DMS153 (cell line): ENCODE data around the gene PRKAG1.

Source experiments
- DNase-seq: peaks from one replicate; lab custom pipeline; 2025; lab: John Stamatoyannopoulos, UW

PRKAG1 gene

DNA sequence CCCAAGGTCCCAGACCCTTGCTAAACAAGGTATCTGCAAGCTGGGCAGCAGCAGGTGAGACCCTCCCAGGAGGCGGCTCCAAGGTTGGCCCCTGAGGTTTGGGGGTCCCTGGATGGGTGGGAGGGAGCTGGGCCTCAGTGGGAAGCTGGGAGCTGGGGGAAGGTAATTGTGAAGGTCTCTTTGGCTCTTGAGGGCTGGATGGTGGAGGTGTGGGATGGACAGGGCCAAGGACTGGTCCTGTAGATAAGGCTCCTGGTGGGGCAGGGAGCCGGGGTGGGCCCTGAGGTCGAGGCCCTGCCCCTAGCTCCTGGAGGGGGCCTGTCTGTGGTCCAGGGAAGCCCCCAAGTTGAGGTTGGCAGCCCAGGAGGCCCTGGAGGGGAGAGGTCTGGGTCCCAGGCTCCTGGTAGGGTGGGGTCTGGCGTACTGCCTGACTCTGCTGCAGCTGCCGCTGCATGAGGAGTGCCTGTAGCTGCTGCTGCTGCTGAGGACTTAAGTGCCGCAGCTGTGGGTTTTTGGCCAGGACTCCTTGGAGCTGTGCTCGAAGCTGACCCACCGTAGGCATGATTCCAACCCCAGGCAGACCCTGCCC is 13.1 kb upstream of the PRKAG1 start:
- no peak for DNase-seq

DNA sequence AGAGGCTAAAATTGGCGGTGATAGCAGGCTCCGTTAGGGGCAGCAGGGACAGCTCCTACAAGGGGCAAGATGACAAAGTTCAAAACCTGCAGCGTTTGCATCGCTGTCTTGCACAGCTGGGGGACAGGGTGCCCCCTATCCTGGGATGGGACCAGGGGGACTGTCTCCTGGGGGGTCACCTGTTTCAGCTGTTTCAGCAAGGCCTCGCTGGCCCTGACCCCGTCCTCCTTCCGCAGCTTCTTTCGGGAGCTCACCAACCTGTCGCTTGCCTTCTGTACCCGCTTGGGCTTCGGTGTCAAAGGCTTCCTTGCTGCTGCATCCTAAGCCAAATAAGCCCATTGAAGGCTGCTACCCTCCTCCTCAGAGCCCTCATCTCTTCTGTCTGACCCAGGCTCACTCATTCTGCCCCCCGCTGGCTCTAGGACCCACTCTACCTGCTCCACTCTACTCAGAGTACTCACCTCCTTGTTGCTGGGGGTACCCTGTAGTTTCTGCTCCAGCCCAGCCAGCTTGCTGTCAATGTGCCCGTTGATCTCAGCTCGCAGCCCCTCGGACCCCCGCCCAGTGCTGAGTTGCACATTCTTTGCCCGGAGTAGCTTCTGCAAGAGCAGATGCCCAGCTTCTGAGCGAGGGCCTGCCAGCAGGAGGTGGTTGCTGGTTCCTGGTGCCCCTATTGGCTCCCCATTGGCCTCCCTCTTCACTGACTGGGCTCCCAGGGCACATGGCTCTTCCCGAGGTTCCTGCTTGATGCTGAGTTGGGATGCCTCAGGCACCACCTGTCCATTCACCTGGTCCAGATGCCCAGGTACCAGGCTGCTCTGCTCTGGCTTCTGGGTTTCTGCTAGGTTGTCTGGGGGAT is 12.4 kb upstream of the PRKAG1 start:
- no peak for DNase-seq

DNA sequence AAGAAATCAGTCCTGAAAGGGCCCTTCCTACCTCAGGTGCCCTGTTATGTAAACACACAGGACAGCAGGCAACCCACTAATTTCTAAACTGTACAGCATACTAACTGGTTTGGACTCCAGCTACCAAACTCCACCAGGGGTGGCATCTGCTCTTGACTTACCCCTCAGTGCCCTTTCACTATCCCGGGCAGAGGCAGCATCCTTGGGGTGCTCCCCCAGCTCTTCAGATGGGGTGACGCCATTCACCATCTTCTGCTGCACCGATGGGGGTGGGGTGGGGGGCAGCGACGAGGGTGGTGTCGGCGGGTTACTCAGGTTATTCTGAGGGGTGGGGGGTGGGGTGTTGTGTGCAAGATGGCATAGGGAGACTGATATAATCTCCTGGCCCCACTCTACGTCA is 11.5 kb upstream of the PRKAG1 start:
- no peak for DNase-seq

DNA sequence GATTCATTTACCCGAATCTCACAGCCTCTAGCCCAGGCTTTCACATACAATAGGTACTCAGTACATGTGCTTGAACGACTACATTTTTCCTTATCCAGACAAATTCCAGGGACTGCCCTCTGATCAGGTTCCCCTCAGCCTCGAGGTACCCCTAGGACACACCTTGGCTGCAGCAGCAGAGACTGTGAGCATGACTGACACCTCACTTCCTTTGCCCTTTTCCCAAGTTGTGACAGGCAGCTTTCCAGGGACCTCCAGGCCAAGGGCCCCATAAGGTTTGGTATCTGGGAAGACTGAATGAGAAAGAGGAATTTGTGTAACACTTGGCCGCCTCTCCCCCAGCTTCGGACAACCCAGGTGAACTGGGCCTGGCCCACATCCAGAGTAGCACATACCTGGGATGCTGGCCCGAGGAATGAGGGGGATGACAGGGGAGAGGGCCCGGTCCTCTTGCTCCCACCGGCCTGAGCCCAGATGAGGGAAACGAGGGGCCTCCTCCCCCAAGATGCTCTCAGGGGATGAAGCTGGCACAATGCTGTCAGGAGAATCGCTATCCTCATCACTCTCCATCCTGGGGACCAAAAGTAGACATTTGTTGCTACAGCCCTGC is 10.2 kb upstream of the PRKAG1 start:
- no peak for DNase-seq

DNA sequence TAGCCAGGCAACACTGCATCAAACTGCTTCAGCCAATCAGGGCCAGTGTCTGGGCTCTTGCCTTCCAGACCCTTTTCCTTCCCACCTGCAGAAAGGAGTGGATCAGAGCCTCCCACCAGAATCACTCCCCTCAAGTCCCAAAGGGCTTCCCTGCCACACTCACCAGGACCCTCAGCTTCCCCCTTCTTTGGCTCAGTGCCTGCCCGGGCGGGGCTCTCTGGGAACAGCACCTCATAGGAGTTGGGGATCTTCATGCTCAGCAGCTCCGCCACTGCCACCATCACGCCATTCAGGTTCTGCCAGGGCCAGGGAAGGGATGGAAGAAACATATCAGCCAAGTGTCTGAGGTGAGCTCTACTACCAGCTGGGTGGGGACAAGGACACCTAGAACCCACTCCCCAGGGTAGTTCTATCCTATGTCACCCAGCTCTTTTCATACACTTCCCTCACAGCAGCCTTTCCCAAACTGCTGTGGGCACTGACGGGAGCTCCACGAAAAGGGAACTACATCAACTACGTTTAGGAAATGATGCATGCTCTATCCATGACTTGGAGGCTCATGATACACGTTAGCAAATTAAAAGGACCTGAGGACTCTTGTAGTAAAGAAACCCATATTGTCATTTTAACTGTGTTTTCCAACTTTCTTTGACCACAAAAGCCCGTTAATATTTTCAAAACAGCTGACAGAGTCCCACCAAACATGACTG is 9.4 kb upstream of the PRKAG1 start:
- no peak for DNase-seq

DNA sequence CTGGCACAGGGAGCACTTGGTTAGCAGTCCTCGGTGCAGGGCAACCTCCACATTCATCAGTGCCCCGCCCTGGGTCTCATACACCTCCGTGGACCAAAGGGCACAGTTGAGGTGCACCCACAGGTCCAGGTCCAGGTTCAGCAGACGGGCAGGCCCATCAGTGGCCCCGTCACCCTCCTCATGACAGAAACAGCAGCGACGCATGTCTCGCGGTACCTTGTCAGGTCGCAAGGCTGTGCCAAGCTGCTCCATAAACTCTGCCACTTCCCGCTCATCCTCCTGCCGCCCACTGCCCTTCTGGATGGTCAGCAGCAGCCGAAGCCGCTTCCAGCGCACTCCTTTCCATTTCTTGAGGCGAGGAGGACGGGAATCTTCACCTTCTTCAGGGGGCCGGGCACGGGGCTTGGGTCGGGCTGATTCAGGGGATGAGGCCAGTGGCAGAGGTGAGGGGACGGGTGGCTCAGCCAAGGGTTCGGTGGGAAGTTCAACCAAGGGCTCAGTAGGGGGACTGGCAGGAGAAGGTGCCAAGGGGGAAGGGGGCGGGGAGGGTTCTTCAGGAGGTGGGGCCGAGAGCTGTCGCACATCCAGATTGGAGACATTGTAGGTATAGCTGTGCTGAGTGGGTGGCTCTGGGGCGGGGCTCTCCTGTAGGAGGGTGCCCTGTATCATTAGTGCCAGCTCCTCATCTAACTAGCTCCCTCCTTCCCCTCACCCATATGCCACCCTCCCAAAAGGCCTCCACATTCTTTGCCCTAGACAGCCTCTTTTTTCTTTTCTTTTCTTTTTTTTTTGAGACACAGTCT is 8.3 kb upstream of the PRKAG1 start:
- DNase-seq: no peak

DNA sequence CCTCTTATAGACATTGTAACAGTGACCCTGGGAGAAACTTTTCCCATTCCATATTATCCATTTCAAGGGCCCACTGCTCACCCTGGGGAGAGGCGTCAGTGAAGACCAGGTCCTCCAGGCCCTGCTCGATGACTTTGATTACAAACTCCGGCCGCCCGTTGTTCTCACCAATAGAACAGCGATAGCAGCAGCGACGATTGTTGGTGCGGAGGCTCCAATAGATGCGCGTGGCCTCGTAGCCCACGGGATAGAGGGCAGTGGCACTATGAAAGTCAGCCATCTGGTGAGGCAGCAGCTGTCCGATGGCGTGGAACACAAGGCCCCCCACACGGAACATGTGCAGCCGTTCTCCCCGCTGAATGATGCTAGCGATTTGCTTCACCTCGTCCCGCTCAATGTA is 7.5 kb upstream of the PRKAG1 start:
- no peak for DNase-seq

DNA sequence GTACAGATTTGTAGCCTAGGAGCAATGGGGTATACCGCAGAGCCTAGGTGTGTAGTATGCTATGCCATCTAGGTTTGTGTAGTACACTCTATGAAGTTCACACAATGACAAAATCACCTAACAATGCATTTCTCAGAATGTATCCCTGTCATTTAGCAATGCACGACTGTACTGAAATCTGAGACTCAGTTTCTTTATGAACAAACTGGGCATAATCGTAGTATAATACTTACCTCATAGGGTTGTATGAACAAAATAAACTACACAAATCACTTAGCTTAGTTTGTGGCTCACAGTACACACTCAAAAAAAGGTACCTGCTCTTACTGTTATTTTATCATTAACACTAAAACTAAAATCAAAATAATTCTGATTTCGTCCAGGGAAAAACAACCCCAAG is 6.9 kb upstream of the PRKAG1 start:
- no peak for DNase-seq

DNA sequence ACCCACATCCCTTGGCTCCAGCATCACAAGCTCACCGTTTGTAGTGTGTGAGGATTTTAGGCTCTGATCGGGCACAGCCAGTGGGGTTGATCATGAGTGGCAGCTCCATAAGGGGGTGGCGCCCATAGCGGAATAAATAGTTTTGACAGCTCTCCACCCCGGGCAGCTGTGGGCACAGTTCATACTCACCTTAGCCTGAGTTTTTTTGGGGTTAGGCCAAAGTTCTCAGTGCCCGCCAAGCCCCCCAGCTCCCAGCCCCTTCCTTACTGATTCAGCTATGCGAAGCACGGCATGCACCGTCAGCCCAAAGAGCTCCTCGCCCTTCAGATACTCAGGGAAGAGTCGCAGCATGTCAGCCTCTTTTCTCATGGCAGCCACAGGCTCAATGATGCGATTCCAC is 6.0 kb upstream of the PRKAG1 start:
- DNase-seq: no peak

DNA sequence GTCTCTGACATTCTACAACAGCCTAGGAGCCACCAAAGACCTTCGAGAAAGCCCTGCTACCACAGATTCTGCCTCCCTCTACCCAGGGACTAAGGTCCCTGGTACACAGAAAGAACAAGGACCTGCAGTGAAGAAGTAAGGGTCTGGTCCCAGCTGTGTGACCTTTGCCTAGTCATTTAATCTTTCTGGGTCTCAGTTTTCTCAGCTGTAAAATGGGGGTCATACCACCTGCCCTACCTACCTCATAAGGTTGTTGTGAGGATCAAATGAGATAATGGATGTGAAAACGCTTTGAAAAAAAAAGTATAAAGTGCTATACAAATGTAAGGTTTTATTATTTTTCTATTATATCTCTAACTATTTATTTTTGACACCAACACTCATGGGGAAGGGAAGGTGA is 5.2 kb upstream of the PRKAG1 start:
- DNase-seq: no peak

DNA sequence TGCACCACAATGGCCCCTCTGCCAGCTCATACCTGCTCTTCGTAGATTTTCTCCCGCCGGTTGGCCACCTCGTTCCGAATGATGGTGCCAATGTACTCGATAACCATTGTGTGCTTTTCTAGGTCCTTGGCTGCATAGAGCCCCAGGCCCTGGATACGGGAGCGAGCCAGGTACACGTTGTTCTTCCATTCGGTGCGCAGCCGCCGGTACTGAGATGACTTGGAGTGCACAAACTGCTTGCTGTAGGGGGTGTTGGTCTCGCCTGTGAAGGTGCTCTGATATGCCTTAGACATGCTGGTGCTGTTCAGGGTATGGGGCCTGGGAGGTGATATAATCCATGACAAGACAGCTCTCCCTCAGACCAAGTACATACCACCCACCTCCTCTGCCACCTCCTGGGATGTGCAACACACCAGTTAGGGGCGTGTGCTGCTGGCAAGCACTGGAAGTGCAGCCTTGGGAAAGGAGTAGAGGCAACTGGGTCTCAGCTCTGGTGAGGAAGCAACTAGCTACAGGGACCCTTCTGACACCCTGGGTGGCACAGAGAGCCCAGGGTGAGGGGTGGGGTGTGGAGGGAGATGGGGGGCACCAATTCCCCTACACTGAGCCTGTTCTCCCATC is 4.1 kb upstream of the PRKAG1 start:
- DNase-seq: no peak

DNA sequence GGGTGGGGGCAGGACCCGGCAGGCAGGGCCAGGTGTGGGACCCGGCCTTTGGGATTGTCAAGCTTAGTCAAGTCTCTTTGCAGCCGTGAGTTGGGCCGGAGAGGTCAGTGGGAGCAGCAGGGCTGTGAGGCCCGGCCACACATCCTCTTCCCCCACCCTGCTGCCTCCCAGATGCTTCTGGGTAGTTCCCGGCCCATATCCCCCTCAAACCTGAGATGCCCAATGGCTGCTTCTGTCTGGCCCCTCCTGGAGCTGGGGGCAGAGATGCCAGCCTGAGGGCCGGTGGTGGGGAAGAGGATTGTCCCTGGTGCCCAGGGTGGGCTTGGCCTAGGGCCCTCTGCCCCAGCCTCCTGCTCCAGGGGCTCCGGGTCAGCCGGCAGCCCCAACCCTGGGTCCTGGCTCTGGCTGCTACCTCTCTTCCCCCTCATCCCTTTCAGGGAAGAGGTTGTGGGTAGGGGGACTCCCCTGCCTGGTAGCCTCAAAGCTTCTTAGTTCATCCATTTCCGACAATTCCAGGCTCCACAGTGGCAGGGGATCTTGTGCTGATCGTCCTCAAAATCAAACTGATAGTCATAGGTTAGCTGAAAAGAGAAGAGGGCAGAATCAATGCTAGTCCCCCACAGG is 2.8 kb upstream of the PRKAG1 start:
- DNase-seq: no peak

DNA sequence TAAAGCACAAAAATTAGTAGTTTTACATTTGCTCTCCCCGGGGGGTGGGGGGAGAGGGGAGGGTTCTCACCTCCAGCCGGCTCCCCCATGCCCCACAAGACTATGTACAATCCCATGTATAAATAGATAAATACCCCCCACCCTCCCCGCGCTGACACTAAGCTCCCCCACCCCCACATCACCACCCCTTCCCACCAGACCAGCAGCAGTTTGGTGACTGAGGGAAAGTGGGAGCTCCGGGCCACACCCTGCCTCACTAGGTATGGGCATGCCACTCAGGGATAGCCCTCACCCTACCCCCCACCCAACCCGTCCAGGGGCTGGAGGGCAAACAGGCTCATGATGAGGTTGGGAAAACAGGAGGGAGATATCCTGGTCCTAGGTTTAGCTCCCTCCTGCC is 1.9 kb upstream of the PRKAG1 start:
- no peak for DNase-seq

DNA sequence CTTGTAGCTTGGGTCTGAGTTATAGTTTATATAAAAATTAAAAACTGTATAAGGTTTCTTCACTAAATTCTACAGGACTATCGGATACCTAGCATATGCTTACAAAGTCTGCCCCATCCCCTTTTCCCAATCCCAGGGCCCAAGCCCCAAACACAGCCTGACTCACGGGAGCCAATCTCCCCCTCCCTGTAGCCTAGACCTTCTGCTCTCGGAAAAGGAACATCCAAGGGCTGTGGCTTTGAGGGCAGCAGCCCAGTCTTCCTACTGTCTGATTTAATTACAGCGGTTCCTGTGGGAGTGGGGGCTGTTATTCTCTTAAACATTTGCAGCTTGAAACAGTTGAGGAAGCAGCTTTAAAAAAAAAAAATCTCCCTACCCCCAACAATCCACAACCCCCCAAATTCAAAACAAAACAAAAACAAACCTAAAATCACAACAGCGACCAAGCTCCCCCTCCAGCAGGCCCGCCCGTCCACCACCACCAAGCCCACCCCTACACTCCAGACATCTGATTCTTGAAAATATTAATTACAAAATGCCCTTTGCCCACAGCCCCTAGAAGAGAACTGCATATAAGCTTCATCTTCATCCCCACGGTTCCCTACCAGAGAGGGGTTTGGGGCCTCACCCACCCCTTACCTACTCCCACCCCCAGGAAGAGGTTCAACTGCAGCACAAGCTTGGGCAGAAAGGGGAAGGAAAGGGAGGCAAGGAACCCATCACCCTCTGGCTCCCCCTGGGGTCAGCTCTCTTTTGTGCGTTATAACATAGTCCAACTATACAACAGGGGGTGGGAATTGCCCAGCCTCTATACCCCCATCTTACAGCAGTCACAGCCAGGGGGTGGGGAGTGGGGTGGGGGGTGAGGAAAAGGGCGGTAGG is 1.1 kb upstream of the PRKAG1 start:
- no peak for DNase-seq

DNA sequence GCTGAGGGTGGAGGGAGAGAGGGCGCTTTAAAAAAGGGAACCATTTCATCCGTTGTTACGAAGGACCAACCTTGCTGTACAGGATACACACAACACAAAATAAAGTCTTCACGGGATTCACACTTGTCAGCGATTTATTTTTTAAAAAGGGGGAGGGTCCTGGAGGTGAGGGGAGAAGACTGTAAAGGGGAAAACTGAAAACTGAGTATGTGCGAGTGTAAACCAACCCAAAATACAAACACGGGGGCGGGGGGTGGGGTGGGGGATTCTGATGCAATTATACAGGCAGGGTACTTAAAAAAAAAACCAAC is 499 bp upstream of the PRKAG1 start:
- no peak for DNase-seq

DNA sequence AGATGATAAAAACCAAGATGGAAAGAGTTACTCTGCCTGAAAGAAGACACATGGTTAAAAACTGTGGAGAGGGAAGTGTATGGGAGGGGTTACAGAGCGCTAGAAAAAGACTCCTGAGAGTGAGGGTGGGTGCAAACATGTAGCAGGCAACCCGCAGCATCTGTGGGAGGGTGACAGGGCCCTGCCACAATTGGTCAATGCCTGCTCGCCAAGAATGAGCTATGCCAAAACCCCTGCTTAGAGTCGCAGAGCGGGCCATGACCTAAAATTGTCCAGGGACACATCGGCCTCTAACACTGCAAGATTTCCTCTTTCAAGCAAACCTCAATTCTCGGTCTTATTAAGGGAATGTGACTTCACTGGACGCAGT is 700 bp downstream of the PRKAG1 start:
- no peak for DNase-seq

DNA sequence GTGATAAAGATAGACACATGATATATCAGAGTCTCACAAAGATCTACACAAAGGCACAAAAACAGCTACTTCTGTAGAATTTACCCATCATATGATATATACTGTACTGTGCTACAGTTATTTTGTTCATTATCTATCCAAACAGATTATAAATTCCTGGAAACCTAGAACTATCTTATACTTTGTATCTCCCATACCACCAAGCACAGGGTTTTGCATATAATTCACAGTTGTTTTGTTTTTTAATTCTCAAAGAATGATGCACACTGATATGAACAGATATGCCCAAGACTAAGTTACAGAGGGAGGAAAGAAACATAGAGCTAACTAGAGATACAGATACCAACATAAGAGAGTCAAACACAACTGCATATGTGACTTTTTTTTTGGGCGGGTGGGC is 3.4 kb downstream of the PRKAG1 start:
- DNase-seq: no peak

DNA sequence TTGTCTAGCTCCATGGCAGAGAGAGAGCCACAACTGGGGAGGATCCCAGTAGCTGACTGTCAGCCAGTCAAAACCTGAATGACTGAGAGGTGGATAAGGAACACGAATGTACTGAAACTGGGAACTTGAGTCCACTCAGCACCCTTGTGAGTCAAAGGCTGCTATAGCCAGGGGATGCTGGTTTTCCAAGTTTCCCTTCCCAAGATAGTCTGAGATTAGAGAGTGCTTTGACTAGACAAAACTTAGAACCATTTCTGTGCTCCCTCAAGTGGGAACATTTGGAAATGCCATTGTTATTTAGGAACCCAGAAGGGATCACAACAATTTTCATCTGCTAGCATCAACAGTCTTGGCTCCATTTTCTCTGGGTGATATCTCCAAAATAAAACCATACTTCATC is 4.0 kb downstream of the PRKAG1 start:
- DNase-seq: no peak

DNA sequence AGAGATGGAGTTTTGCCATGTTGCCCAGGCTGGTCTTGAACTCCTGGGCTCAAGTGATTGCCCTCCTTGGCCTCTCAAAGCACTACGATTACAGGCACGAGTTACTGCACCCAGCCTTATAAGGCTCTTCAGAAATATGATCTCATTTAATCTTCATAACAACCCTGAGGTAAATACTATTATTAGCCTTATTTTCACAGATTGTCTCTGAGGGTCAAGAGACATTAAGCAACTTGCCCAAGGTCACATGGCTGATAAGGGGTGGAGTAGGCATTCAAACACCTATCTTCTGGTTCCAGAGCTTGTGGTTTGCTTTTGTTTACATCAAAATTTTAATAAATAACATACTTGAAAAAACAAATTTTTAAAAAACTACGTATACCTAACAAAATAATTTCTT is 5.1 kb downstream of the PRKAG1 start:
- DNase-seq: no peak

DNA sequence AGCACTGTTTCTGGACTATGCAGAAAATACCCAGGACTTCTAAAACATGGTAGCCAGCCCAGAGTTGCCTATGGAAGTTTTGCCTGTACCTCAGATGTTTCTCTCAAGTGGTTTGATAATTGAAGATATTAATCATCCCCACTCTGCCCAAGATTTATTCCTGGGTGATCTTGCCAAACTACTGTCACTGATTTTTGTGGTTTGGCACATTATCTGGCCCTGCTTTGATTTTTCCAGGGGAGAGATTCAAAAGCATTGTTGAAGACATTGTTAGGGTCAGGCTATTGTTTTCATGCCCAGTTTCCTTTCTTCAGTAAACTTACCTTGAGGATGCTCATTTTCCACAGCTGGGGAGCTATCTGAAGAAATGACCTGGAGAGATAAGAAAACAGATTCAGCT is 5.8 kb downstream of the PRKAG1 start:
- DNase-seq: no peak
